Panc1 (cell line): ENCODE measurements around the gene KISS1R. TPM values are rescaled to one million over a fixed set of nuclear protein-coding genes. Genes with fewer than 3 reads are reported as not detected.

Experiments
- ATAC-seq: fragments of 200-7000 bp; cut with Tn5 transposase; 2 replicates; pipeline ENCODE4 v1.9.1; 2020; ENCODE audit warnings: mild to moderate bottlenecking, moderate library complexity
- BruUV-seq: library from RNA; stranded (reverse); fragments of 400-500 nt; replicated peaks from 2 replicates; lab custom pipeline; 2021; lab: Mats Ljungman, UMichigan
- CTCF ChIA-PET: fragments of 300-600 bp; sonication (Branson Sonifier 250); formaldehyde crosslinking; loops from one replicate; lab custom pipeline; 2022; ENCODE audit warnings: antibody characterized with exemption; lab: Charles Lee
- POLR2A ChIA-PET: fragments of 300-600 bp; sonication (Branson Sonifier 250); formaldehyde crosslinking; loops from one replicate; lab custom pipeline; 2022; ENCODE audit warnings: antibody characterized with exemption; lab: Charles Lee
- DNase-seq: peaks from one replicate; pipeline ENCODE4 v3.0.0-alpha.2; 2010; ENCODE audit warnings: low read depth, low spot score
- H3K27ac ChIP-seq: 2 replicates; pipeline ENCODE4 v1.5.1; 2011; ENCODE audit warnings: mild to moderate bottlenecking, low read length, inconsistent platforms
- H3K27me3 ChIP-seq: fragments of 200-500 bp; sonication (Bioruptor generic); 2 replicates; pipeline ENCODE4 v1.6.0; 2014; ENCODE audit warnings: low read length, inconsistent platforms; ENCODE audit not compliant: control insufficient read depth, insufficient read depth
- H3K36me3 ChIP-seq: fragments of 200-500 bp; sonication (Bioruptor generic); 2 replicates; pipeline ENCODE4 v1.5.1; 2014; ENCODE audit warnings: inconsistent platforms, mild to moderate bottlenecking, low read length, moderate library complexity; ENCODE audit not compliant: control insufficient read depth, insufficient read depth
- H3K4me1 ChIP-seq: 2 replicates; pipeline ENCODE4 v1.5.1; 2011; ENCODE audit warnings: inconsistent platforms, mild to moderate bottlenecking, low read length, moderate library complexity; ENCODE audit not compliant: control insufficient read depth, insufficient read depth
- H3K4me3 ChIP-seq, 2 experiments: 2 replicates each; pipeline ENCODE4 v1.5.1; 2011 to 2012; ENCODE audit warnings: low read depth in 2 of 2, low read length in 2 of 2, mild to moderate bottlenecking in 2 of 2, inconsistent platforms in 1 of 2, moderate library complexity in 1 of 2
- H3K9me3 ChIP-seq: fragments of 200-500 bp; sonication (Bioruptor generic); 2 replicates; pipeline ENCODE4 v1.5.1; 2014; ENCODE audit warnings: low read depth, mild to moderate bottlenecking, inconsistent platforms, low read length, moderate library complexity; ENCODE audit not compliant: control insufficient read depth, insufficient read depth
- CTCF ChIP-seq: fragments of 450-650 bp; IDR thresholded peaks from 2 replicates; pipeline ENCODE4 v1.5.1; 2017; ENCODE audit warnings: mild to moderate bottlenecking
- POLR2AphosphoS5 ChIP-seq: IDR thresholded peaks from 2 replicates; pipeline ENCODE4 v1.6.1; 2012; ENCODE audit warnings: mild to moderate bottlenecking, low read depth, low read length, moderate library complexity
- REST ChIP-seq, 2 experiments: IDR thresholded peaks; 2 replicates each; pipeline ENCODE4 v1.6.1; 2011 to 2012; ENCODE audit warnings: low read depth in 2 of 2, control low read depth in 1 of 2, low read length in 1 of 2, mild to moderate bottlenecking in 1 of 2, moderate library complexity in 1 of 2; ENCODE audit not compliant: insufficient read depth in 1 of 2
- SIN3A ChIP-seq: IDR thresholded peaks from 2 replicates; pipeline ENCODE4 v1.6.1; 2012; ENCODE audit warnings: low read depth, mild to moderate bottlenecking, low read length, moderate library complexity, borderline replicate concordance; ENCODE audit not compliant: insufficient read depth
- TCF7L2 ChIP-seq: IDR thresholded peaks from 2 replicates; pipeline ENCODE4 v1.6.1; 2011; ENCODE audit warnings: mild to moderate bottlenecking, low read depth, low read length, inconsistent platforms
- in situ Hi-C: cut with HindIII; loops from 2 replicates; pipeline ENCODE4 v1.10.0; 2016; ENCODE audit warnings: low sequenced_read_pairs, low pct_unique_long_range_greater_than_20kb
- intact Hi-C: fragments of 100-400 bp; cut with micrococcal nuclease; formaldehyde crosslinking; loops from one replicate; pipeline ENCODE4 v1.10.0; 2022; ENCODE audit not compliant: unreplicated experiment
- total RNA-seq: library from RNA; stranded (reverse); gene quantifications from one replicate; pipeline ENCODE4 v1.2.1, GENCODE V29; 2021; ENCODE audit not compliant: unreplicated experiment

KISS1R gene
- total RNA-seq, 1 experiment from 2014 or later, result 0.92 TPM

- in situ Hi-C loops, result no loop called here
- no TSS peak for BruUV-seq
- peaks cover 15% of the 10 kb centered on the region for H3K4me1 ChIP-seq
- ATAC-seq, result no peak
- no peak for DNase-seq
- ChIA-PET CTCF (no interaction called here), POLR2A (no interaction called here)
- TF ChIP-seq CTCF (no peak), POLR2AphosphoS5 (no peak), TCF7L2 (no peak), SIN3A (no peak), REST (IDR thresholded peaks at IDR 0.05; ENCODE audit: insufficient read depth in 1 of 2, low read depth in 2 of 2, low read length in 1 of 2) (no peak)
- no peak overlapping the region for H3K27ac ChIP-seq
- H3K4me3 ChIP-seq, result no peak overlapping the region
- H3K27me3 ChIP-seq, result no peaks in the 10 kb centered on the region
- H3K36me3 ChIP-seq, result peaks cover 8% of the 10 kb centered on the region; the same call in 1 of the 2 replicates
- no peaks in the 10 kb centered on the region for H3K9me3 ChIP-seq
- intact Hi-C loops, result no loop called here
Observed at GRCh38 chr19:929203-929890, 12.2 kb downstream of the KISS1R start.

- in situ Hi-C loops (no loop called here), intact Hi-C loops (no loop called here)
- TF ChIP-seq POLR2AphosphoS5, result no peak
- no peak for TF ChIP-seq SIN3A
- no peak for TF ChIP-seq CTCF
- no peak for ATAC-seq
- no peak for DNase-seq
- Histone ChIP-seq H3K9me3 (no peaks in the 10 kb centered on the region), H3K4me3 (no peak overlapping the region), H3K27ac (no peak overlapping the region), H3K4me1 (peaks cover 21% of the 10 kb centered on the region), H3K27me3 (no peaks in the 10 kb centered on the region), H3K36me3 (peaks cover 8% of the 10 kb centered on the region; the same call in 1 of the 2 replicates)
- ChIA-PET CTCF (interaction anchor here (0.6 kb wide), 1 partner anchor 10 kb away, joined by 8 read pairs; no protein-coding TSS in a partner anchor), POLR2A (no interaction called here)
- BruUV-seq, result no TSS peak
Observed at GRCh38 chr19:929891-930258, 12.7 kb downstream of the KISS1R start.
